ENCODE measurements around the gene TRABD2B.
A peak's percentile ranks its signal among the peaks of the same experiment; 100 is the strongest.

Gene TRABD2B

GRCh38 chr1:47725000-47725473 is 272.1 kb downstream of the TRABD2B start:
- DNase-seq (ENCODE audit: low spot score): no peak

- DNase-seq (ENCODE audit: low spot score): no peak
Measured at GRCh38 chr1:47724432-47724999, 272.7 kb downstream of the TRABD2B start.

GRCh38 chr1:47722909-47723580 is 274.1 kb downstream of the TRABD2B start:
- DNase-seq (ENCODE audit: low spot score): peak; percentile 3

GRCh38 chr1:47722101-47722500 is 275.1 kb downstream of the TRABD2B start:
- peak; percentile 1 for DNase-seq (ENCODE audit: low spot score)

- DNase-seq (ENCODE audit: low spot score): no peak
Measured at GRCh38 chr1:47720111-47720510, 277.1 kb downstream of the TRABD2B start.

- DNase-seq (ENCODE audit: low spot score): no peak
Measured at GRCh38 chr1:47717341-47717740, 279.8 kb downstream of the TRABD2B start.

- no peak for DNase-seq (ENCODE audit: low spot score)
Measured at GRCh38 chr1:47713975-47714767, 283.0 kb downstream of the TRABD2B start.

GRCh38 chr1:47713333-47713953 is 283.7 kb downstream of the TRABD2B start:
- no peak for DNase-seq (ENCODE audit: low spot score)

- no peak for DNase-seq (ENCODE audit: low spot score)
Measured at GRCh38 chr1:47712596-47713299, 284.4 kb downstream of the TRABD2B start.

GRCh38 chr1:47711848-47712492 is 285.2 kb downstream of the TRABD2B start:
- no peak for DNase-seq (ENCODE audit: low spot score)

- DNase-seq (ENCODE audit: low spot score): no peak
Measured at GRCh38 chr1:47711184-47711847, 285.9 kb downstream of the TRABD2B start.
